Placental pericyte (primary cell): ENCODE results near the gene SLC7A7. TPM values are rescaled to one million over a fixed set of nuclear protein-coding genes. Genes with fewer than 3 reads are reported as not detected.

ENCODE experiments used
- small RNA-seq: library from RNA; depleted of rRNA; stranded (forward); fragments of <200 nt; gene quantifications from one replicate; pipeline ENCODE3, GENCODE V24; 2012; ENCODE audit warnings: low replicate concordance
- total RNA-seq: library from RNA; depleted of rRNA; stranded (reverse); fragments of >200 nt; gene quantifications from 2 replicates; pipeline ENCODE4 v1.2.3, GENCODE V29; 2012

Gene SLC7A7
- total RNA-seq, result 7.4 and 26.5 TPM in 2 replicates

DNA sequence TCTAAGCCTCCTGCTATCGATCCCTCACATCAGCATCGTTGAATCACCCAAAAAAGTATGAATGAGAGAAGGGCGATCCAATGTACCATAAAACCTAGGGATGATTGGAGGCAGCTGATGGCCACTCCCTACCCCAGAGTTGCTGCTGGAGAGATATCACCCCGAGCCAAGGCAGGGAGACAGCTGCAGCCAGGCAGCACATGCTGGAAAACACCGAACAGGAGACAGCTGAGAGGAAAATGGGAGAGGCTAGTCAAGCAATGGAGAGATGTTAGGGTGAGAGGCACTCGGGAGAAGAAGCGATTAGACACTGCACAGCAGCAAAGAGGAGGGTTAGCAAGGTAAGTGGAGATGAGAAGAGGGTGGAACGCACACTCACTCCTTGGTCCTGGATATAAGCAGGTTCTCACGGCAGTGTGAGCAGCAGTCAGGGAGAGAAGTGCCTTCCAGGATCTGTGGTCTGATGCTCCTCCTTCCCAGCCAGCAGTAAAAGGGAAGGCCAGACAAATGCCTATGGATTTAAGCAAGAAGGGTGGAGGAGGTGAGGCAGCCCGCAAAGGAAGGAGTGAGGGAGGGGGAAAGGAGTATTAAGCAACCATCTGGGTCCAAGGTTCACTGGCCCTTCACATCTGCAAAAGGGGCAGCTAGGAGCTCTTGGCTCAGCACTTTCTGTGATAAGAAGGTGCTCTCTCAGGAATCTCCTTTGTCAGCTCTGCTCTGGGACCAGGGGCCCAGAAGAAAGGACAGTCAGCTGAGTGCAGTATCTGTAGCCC is at the start of gene SLC7A7:
SLC7A7 (minus strand) TSS at position 495 of the 773 bp plus-strand sequence. CDS start 2,037 bp downstream, outside the sequence.

DNA sequence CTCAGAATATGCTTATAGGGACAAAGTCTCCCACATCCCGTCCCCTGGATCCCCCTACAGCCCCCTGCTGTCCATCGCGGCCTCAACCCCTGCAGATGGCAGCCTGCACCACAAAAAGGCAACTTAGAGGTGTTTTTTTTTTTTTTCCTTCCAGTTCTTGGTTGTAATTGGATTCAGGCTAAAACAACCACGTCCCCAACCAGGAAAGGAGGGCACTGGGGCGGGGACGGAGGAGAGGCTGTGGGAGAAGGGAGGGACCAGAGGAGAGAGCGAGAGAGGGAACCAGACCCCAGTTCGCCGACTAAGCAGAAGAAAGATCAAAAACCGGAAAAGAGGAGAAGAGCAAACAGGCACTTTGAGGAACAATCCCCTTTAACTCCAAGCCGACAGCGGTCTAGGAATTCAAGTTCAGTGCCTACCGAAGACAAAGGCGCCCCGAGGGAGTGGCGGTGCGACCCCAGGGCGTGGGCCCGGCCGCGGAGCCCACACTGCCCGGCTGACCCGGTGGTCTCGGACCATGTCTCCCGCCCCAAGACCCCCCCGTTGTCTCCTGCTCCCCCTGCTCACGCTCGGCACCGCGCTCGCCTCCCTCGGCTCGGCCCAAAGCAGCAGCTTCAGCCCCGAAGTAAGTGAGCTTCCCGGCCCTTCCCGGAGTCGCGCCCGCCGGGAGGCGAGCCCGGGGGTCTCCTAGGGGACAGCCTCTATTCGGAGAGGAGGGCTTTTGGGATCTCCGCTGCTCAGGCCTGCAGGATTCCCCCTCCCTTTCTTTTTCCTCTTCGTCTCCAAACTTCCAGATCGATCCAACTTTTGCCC is 21.3 kb upstream of the SLC7A7 start, which contains the start of gene MMP14:
MMP14 (plus strand) TSS at position 285 of the 813 bp plus-strand sequence; CDS start at position 518, 233 bp downstream.

DNA sequence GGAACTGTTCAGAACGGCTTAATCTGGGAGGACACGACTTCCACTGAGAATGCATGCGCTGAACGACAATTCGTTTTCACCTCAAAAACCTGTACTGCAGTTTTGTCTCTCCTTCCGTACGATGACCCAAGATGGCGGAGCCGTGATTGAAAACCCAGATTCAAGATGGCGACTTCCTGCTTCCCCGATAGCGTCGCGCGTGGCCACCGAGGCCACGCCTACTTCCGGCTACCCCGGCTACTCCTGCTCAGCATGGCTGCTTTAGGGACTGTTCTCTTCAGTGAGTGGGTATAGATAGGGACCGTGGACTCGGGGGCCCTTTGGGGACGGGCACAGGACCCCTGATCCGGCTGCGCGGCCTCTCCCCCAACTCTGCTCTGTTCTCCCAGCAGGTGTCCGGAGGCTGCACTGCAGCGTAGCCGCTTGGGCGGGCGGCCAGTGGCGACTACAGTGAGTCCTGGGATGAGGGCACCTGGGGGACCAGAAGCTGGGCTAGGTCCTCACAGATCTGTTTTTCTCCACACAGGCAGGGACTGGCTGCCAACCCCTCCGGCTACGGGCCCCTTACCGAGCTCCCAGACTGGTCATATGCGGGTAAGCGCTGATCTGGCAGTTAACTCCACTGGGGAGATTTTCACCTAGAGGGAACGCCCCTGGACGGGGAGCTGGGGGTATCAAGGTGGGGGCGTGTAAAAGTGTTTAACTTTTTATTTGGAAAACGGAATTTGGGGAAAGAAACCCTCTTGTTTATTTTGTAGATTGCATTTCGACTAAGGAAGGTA is 14.6 kb upstream of the SLC7A7 start, which contains the start of gene MRPL52:
MRPL52 (plus strand) TSS at position 227 of the 782 bp plus-strand sequence; CDS start at position 253, 26 bp downstream.

DNA sequence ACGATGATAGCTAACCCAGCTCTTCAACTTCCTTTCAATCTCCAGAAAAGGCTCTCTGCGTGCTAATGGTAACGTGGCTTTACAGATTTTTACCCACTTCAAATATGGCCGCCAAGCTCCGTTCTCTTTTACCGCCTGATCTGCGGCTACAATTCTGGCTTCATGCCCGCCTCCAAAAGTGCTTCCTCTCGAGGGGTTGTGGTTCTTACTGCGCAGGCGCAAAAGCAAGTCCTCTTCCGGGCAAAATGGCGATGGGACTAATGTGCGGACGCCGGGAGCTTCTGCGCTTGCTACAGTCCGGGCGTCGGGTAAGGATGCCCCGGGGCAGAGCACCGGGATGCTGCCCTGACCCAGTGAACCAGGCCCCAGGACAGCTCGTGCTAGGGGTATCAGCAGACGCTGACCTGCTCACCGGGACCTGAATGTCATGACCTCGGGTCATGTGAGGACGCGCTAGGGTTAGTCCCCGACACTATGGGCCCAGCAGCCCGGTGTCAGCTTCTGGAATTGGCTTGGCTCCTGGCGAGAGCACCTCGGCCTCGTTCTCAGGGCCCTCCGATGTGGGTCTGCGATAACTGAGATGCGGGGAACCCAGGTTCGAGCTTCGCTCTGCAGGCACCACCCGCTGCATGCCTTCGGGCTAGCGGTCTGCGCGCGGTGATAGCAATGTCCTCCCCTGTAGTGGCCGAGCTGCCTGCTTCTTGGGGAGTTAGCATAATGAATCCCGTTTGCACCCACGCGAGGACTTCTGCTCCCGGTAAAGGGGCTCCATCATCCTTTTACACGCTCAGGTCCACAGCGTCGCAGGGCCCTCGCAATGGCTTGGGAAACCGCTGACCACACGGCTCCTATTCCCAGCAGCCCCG is 48.5 kb downstream of the SLC7A7 start, which contains the start of gene OXA1L:
OXA1L (plus strand) TSS at position 232 of the 866 bp plus-strand sequence; CDS start at position 246, 14 bp downstream.

Small RNA genes within 50 kb of the gene (small RNA-seq; reads per million reads assigned to genes)
- not detected for gene RF00019
- gene RF00588, result not detected

Other genes starting within 250 kb of the SLC7A7 start
- 227 and 324 TPM in 2 replicates for gene DAD1, start 226.2 kb downstream of the SLC7A7 start, total RNA-seq
- gene ABHD4, start 217.1 kb downstream of the SLC7A7 start, total RNA-seq, result 11.6 and 45.7 TPM in 2 replicates
- gene OR6J1, start 171.1 kb downstream of the SLC7A7 start, total RNA-seq, result not detected in 2 replicates
- gene OXA1L, start 48.7 kb downstream of the SLC7A7 start, total RNA-seq, result 56.3 and 101 TPM in 2 replicates
- gene MRPL52, start 14.5 kb upstream of the SLC7A7 start, total RNA-seq, result 35.5 and 42.1 TPM in 2 replicates
- 664 and 991 TPM in 2 replicates for gene MMP14, start 21.1 kb upstream of the SLC7A7 start, total RNA-seq
- 147 and 218 TPM in 2 replicates for gene LRP10, start 56.3 kb upstream of the SLC7A7 start, total RNA-seq
- gene REM2, start 67.8 kb upstream of the SLC7A7 start, total RNA-seq, result 0.22 TPM in 1 of 2 replicates, not detected in the other
- gene RBM23, start 103.7 kb upstream of the SLC7A7 start, total RNA-seq, result 109 and 135 TPM in 2 replicates
- 81.0 and 87.8 TPM in 2 replicates for gene PRMT5, start 113.9 kb upstream of the SLC7A7 start, total RNA-seq
- gene HAUS4, start 141.7 kb upstream of the SLC7A7 start, total RNA-seq, result 19.7 and 32.2 TPM in 2 replicates
- gene AJUBA, start 167.1 kb upstream of the SLC7A7 start, total RNA-seq, result 50.4 and 91.7 TPM in 2 replicates
- gene C14orf93, start 194.7 kb upstream of the SLC7A7 start, total RNA-seq, result 6.2 and 6.6 TPM in 2 replicates
- gene PSMB5, start 219.5 kb upstream of the SLC7A7 start, total RNA-seq, result 156 and 197 TPM in 2 replicates
- gene PSMB11, start 226.8 kb upstream of the SLC7A7 start, total RNA-seq, result not detected in 2 replicates
- 3.1 and 9.2 TPM in 2 replicates for gene CDH24, start 242.1 kb upstream of the SLC7A7 start, total RNA-seq